ENCODE measurements around the gene ANKLE1. TPM values are rescaled to one million over a fixed set of nuclear protein-coding genes. Genes with fewer than 3 reads are reported as not detected.
"Not testable (repeated sequence)": the region's sequence is repeated elsewhere in the genome, so short reads cannot be mapped to it uniquely, and the experiment has no call there.

ANKLE1 gene
- total RNA-seq, 2 donors from 2014 or later: 0.27 to 0.44 TPM

DNA sequence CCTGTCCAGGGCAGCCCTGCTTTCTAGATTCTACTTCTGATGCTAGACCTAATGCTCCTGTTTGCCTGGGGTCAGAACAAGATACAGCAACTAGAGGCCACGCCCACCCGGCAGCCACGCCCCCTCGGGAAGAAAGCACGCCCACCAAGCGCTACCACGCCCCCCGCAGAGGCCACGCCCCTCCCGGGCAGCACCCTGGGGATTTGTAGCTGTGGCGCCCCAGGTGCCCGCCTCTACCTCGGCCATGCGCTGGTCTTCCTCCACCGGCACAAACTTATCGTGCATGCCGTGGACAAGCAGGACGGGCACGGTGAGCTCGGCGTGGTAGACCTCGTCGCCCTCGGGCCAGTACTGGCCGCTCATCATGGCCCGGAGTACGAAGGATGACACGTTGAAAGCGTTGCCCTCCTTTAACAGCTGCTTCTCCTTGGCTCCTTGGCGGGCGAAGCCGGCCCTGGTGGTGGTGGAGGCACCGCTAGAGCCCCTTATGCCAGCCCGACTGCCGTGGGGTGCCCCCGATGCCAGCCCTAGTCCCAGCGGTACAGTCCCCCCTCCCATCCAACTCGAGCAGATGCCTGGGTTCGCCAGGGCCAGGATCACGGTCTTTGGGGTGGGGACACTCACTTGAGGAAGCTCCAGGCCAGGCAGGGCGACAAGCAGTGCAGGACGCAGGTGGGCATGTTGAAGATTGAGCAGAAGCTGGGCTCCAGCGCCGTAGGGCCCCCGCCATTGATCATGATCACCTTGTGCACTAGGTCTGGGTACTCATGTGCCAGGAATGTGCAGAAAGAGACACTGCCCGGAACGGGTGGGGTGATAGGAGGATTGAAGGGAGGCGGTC lies 12.6 kb downstream of the ANKLE1 start:
- DNase-seq: peak; percentile 62
- Histone ChIP-seq H3K27ac (no peak overlapping the region), H3K4me1 (no peaks in the 10 kb centered on the region), H3K36me3 (no peaks in the 10 kb centered on the region), H3K9ac (ENCODE audit: low read depth in 2 of 2, low read length in 2 of 2) (peak overlapping the region in 1 of 2 donors; percentile 24), H3K27me3 (no peaks in the 10 kb centered on the region), H3K4me3 (no peak overlapping the region), H3K9me3 (no peaks in the 10 kb centered on the region)
- TF ChIP-seq, protein P1, sequence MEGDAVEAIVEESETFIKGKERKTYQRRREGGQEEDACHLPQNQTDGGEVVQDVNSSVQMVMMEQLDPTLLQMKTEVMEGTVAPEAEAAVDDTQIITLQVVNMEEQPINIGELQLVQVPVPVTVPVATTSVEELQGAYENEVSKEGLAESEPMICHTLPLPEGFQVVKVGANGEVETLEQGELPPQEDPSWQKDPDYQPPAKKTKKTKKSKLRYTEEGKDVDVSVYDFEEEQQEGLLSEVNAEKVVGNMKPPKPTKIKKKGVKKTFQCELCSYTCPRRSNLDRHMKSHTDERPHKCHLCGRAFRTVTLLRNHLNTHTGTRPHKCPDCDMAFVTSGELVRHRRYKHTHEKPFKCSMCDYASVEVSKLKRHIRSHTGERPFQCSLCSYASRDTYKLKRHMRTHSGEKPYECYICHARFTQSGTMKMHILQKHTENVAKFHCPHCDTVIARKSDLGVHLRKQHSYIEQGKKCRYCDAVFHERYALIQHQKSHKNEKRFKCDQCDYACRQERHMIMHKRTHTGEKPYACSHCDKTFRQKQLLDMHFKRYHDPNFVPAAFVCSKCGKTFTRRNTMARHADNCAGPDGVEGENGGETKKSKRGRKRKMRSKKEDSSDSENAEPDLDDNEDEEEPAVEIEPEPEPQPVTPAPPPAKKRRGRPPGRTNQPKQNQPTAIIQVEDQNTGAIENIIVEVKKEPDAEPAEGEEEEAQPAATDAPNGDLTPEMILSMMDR (IDR thresholded peaks at IDR 0.05): no peak
- intact Hi-C loops (cut with DNase I): loop anchor here (5.0 to 10.0 kb wide), 2 partner anchors 93 to 171 kb away; partner anchors contain the start of gene NXNL1

DNA sequence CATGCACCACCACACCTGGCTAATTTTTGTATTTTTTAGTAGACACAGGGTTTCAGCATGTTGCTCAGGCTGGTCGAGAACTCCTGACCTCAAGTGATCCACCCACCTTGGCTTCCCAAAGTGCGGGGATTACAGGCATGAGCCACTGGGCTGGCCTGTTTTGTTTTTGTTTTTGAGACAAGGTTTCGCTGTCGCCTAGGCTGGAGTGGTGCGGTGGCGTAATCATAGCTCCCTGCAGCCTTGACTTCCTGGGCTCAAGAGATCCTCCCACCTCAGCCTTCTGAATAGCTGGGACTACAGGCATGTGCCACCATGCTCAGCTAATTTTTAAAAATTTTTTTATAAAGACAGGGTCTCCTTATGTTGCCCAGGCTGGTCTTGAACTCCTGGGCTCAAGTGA lies 13.8 kb downstream of the ANKLE1 start:
- not testable (repeated sequence) for H3K27me3 ChIP-seq; H3K9ac ChIP-seq (ENCODE audit: low read depth in 2 of 2, low read length in 2 of 2); H3K4me3 ChIP-seq; H3K27ac ChIP-seq; H3K4me1 ChIP-seq; DNase-seq; H3K36me3 ChIP-seq; H3K9me3 ChIP-seq
- intact Hi-C loops (cut with DNase I): loop anchor here (10.0 kb wide), 1 partner anchor 169 kb away; the partner anchor contains the start of gene NXNL1

DNA sequence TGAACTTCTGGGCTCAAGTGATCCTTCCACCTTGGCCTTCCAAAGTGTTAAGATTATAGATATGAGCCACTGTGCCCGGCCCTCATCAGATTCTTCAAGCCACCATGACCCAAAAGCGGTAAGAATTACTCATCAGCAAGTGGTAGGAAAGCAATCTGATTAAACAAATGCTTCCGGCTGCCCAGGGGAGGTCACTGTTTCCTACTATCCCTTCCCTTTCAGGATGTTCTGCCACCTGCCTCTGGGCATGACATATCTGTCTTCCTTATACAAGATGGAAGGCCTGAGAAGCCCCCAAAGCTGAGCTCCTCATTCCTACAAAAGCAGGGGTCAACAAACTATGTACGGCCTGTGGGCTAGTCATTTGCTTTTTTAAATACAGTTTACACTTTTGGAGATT lies 14.6 kb downstream of the ANKLE1 start:
- Histone ChIP-seq H3K27me3 (no peaks in the 10 kb centered on the region), H3K9ac (ENCODE audit: low read depth in 2 of 2, low read length in 2 of 2) (no peak overlapping the region), H3K4me3 (no peak overlapping the region), H3K36me3 (no peaks in the 10 kb centered on the region), H3K27ac (no peak overlapping the region), H3K9me3 (no peaks in the 10 kb centered on the region), H3K4me1 (no peaks in the 10 kb centered on the region)
- intact Hi-C loops (cut with DNase I): loop anchor here (10.0 kb wide), 1 partner anchor 169 kb away; the partner anchor contains the start of gene NXNL1
- DNase-seq: no peak
- TF ChIP-seq, protein P1 (IDR thresholded peaks at IDR 0.05): no peak

DNA sequence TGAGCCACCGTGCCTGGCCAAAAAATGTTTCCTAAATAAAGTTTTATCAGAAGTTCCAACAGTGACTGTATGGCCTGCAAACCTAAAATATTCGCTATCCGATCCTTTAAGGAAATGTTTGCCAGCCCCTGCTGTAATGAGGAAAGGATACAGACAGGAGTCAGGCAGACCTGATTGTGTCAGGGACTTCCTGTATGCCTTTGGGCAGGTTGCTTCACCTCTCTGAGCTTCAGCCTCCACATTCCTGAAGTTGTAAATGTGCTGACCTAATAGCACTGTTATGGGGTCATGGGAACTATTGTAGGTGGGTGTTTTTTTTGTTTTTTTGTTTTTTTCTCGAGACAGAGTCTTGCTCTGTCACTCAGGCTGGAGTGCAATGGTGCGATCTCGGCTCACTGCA lies 15.3 kb downstream of the ANKLE1 start:
- Histone ChIP-seq H3K4me3 (no peak overlapping the region), H3K36me3 (no peaks in the 10 kb centered on the region), H3K4me1 (no peaks in the 10 kb centered on the region), H3K27me3 (no peaks in the 10 kb centered on the region), H3K9ac (ENCODE audit: low read depth in 2 of 2, low read length in 2 of 2) (no peak overlapping the region), H3K27ac (no peak overlapping the region), H3K9me3 (no peaks in the 10 kb centered on the region)
- TF ChIP-seq, protein P1 (IDR thresholded peaks at IDR 0.05): no peak
- intact Hi-C loops (cut with DNase I): loop anchor here (10.0 kb wide), 1 partner anchor 168 kb away; the partner anchor contains the start of gene NXNL1
- DNase-seq: no peak

DNA sequence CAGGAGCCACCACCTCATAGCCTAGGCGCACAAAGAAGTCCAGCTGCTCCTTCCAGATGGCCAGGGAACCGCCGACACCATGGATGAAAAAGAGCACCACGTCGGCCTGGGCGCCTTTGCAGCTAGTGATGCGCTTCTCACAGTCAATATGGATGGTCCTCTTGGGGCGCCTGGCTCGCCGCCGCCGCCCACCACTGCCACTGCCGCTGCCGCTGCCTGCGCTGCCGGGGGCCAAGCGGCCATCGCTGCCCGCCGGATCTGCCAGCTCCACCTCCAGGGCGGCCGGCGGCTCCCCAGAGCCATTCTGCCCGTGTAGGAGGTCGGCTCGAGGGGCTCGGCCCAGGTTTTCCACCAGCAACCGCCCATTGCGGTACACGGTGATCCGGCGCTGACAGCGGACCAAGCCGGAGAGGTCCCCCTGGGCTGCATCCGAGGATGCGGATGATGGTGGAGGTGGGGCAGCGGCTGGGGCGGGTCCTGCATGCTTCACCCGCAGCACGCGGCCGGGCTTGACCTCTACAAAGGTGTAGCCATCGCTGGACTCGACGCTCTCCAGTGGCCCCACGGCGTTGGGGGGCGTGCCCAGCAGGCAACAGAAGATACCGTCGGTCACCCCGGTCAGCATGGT lies 19.4 kb downstream of the ANKLE1 start:
- no peak for DNase-seq
- no peaks in the 10 kb centered on the region for H3K36me3 ChIP-seq
- H3K4me3 ChIP-seq: no peak overlapping the region
- peaks cover 15% of the 10 kb centered on the region for H3K4me1 ChIP-seq
- TF ChIP-seq, protein P1 (IDR thresholded peaks at IDR 0.05): no peak
- intact Hi-C loops (cut with DNase I): no loop called here
- H3K9me3 ChIP-seq: no peaks in the 10 kb centered on the region
- H3K9ac ChIP-seq (ENCODE audit: low read depth in 2 of 2, low read length in 2 of 2): no peak overlapping the region
- no peaks in the 10 kb centered on the region for H3K27me3 ChIP-seq
- H3K27ac ChIP-seq: no peak overlapping the region
